Gastrocnemius medialis (tissue), 4 donors: ENCODE data around the gene ATAD3A.

Experiments used
- POLR2A ChIP-seq, 2 donors: fragments of 450-650 bp; IDR thresholded peaks; one replicate each; pipeline ENCODE4 v1.6.1; 2017; ENCODE audit warnings: antibody characterized with exemption in 2 of 2, mild to moderate bottlenecking in 2 of 2, moderate library complexity in 2 of 2
- TF ChIP-seq, protein P1 (sequence below), 5 experiments: fragments of 450-650 bp in 3 of 5; fragments of 200-600 bp in 2 of 5; sonication (generic) in 2 of 5; IDR thresholded peaks in 4 of 5; conservative IDR thresholded peaks in 1 of 5; 1 replicate in 4 of 5; 2 replicates in 1 of 5; pipeline ENCODE4 v1.5.1; 2016 to 2019; ENCODE audit warnings: antibody characterized with exemption in 5 of 5, mild to moderate bottlenecking in 3 of 5, moderate library complexity in 3 of 5

GRCh38 chr1:1561801-1562470, 50.0 kb downstream of the ATAD3A start:
- TF ChIP-seq, protein P1, sequence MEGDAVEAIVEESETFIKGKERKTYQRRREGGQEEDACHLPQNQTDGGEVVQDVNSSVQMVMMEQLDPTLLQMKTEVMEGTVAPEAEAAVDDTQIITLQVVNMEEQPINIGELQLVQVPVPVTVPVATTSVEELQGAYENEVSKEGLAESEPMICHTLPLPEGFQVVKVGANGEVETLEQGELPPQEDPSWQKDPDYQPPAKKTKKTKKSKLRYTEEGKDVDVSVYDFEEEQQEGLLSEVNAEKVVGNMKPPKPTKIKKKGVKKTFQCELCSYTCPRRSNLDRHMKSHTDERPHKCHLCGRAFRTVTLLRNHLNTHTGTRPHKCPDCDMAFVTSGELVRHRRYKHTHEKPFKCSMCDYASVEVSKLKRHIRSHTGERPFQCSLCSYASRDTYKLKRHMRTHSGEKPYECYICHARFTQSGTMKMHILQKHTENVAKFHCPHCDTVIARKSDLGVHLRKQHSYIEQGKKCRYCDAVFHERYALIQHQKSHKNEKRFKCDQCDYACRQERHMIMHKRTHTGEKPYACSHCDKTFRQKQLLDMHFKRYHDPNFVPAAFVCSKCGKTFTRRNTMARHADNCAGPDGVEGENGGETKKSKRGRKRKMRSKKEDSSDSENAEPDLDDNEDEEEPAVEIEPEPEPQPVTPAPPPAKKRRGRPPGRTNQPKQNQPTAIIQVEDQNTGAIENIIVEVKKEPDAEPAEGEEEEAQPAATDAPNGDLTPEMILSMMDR (IDR thresholded peaks at IDR 0.05 in 4 of 5, conservative IDR thresholded peaks at IDR 0.05 in 1 of 5), result no peak
- no peak for TF ChIP-seq POLR2A (IDR thresholded peaks at IDR 0.05)
